Endodermal cell (in vitro differentiated cells): ENCODE data around the gene KIAA1328. TPM values are rescaled to one million over a fixed set of nuclear protein-coding genes. Genes with fewer than 3 reads are reported as not detected.

ENCODE experiments used
- DNase-seq: peaks from one replicate; pipeline ENCODE4 v3.0.0-alpha.2; 2017
- H3K27ac ChIP-seq: 2 replicates; pipeline ENCODE4 v1.5.1; 2013; ENCODE audit warnings: mild to moderate bottlenecking, low read depth, low read length, moderate library complexity
- H3K27me3 ChIP-seq: 2 replicates; pipeline ENCODE4 v1.6.1; 2013; ENCODE audit warnings: mild to moderate bottlenecking, low read length, moderate library complexity; ENCODE audit not compliant: insufficient read depth, control insufficient read depth, poor library complexity, severe bottlenecking
- H3K36me3 ChIP-seq: 2 replicates; pipeline ENCODE4 v1.7.0; 2013; ENCODE audit warnings: mild to moderate bottlenecking, low read length, moderate library complexity; ENCODE audit not compliant: control insufficient read depth, insufficient read depth
- H3K4me1 ChIP-seq: one replicate; pipeline ENCODE4 v1.7.0; 2013; ENCODE audit warnings: low read length; ENCODE audit not compliant: control insufficient read depth, insufficient read depth
- H3K4me3 ChIP-seq: 2 replicates; pipeline ENCODE4 v1.5.1; 2013; ENCODE audit warnings: mild to moderate bottlenecking, low read length, moderate library complexity
- H3K9ac ChIP-seq: 2 replicates; pipeline ENCODE4 v1.6.1; 2013; ENCODE audit warnings: mild to moderate bottlenecking, low read length, moderate library complexity; ENCODE audit not compliant: poor library complexity, severe bottlenecking; ENCODE audit errors: extremely low read depth
- H3K9me3 ChIP-seq: 2 replicates; pipeline ENCODE4 v1.6.1; 2013; ENCODE audit warnings: mild to moderate bottlenecking, low read length, moderate library complexity; ENCODE audit not compliant: control insufficient read depth
- H3K27ac Mint-ChIP-seq: 2 replicates; pipeline ENCODE4 v1.8.0; 2020; ENCODE audit warnings: mixed read lengths
- H3K27me3 Mint-ChIP-seq: 2 replicates; pipeline ENCODE4 v1.8.0; 2021; ENCODE audit warnings: mild to moderate bottlenecking, mixed read lengths; ENCODE audit not compliant: insufficient read depth
- H3K36me3 Mint-ChIP-seq: 2 replicates; pipeline ENCODE4 v1.8.0; 2020; ENCODE audit warnings: low read depth, mixed read lengths
- H3K4me1 Mint-ChIP-seq: 2 replicates; pipeline ENCODE4 v1.8.0; 2020; ENCODE audit warnings: mixed read lengths
- H3K4me3 Mint-ChIP-seq: 2 replicates; pipeline ENCODE4 v1.8.0; 2020; ENCODE audit warnings: mild to moderate bottlenecking, moderate library complexity, mixed read lengths
- H3K9me3 Mint-ChIP-seq: 2 replicates; pipeline ENCODE4 v1.8.0; 2020; ENCODE audit warnings: mild to moderate bottlenecking, mixed read lengths
- WGBS, 2 experiments: methylation state at CpG; one replicate each; pipeline versions ENCODE4 v1.1.5 to v1.1.7; 2013; ENCODE audit warnings: missing lambda C conversion rate in 2 of 2, mixed read lengths in 1 of 2; ENCODE audit not compliant: insufficient coverage in 1 of 2, insufficient read length in 1 of 2; 5-methylcytosine and 5-hydroxymethylcytosine counted together
- total RNA-seq, 2 donors: library from RNA; stranded (reverse); fragmentation: NEBNext Ultra II Directional in 1 of 2; extraction: Animal tissue kit (Norgen Biotek cat#: 25700) in 1 of 2; gene quantifications; 2 replicates in 1 of 2; 3 replicates in 1 of 2; pipeline ENCODE4 v1.2.1, GENCODE V29; 2021
- TF ChIP-seq, protein P1 (sequence below): fragments of 200-600 bp; sonication (generic); conservative IDR thresholded peaks from 2 replicates; pipeline ENCODE4 v1.5.0; 2021; ENCODE audit warnings: antibody characterized with exemption, mild to moderate bottlenecking

Gene KIAA1328
- total RNA-seq, 2 donors from 2014 or later: 7.6 to 8.4 TPM

GRCh38 chr18:36835927-36836326, 7.0 kb downstream of the KIAA1328 start:
- TF ChIP-seq, protein P1, sequence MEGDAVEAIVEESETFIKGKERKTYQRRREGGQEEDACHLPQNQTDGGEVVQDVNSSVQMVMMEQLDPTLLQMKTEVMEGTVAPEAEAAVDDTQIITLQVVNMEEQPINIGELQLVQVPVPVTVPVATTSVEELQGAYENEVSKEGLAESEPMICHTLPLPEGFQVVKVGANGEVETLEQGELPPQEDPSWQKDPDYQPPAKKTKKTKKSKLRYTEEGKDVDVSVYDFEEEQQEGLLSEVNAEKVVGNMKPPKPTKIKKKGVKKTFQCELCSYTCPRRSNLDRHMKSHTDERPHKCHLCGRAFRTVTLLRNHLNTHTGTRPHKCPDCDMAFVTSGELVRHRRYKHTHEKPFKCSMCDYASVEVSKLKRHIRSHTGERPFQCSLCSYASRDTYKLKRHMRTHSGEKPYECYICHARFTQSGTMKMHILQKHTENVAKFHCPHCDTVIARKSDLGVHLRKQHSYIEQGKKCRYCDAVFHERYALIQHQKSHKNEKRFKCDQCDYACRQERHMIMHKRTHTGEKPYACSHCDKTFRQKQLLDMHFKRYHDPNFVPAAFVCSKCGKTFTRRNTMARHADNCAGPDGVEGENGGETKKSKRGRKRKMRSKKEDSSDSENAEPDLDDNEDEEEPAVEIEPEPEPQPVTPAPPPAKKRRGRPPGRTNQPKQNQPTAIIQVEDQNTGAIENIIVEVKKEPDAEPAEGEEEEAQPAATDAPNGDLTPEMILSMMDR: no peak
- no peak overlapping the region for H3K27ac ChIP-seq
- H3K27ac Mint-ChIP-seq: no peak overlapping the region
- H3K4me1 ChIP-seq: no peaks in the 10 kb centered on the region
- no peak overlapping the region for H3K4me3 Mint-ChIP-seq
- no peaks in the 10 kb centered on the region for H3K27me3 ChIP-seq
- H3K9me3 Mint-ChIP-seq: no peaks in the 10 kb centered on the region
- H3K36me3 Mint-ChIP-seq: peaks cover 11% of the 10 kb centered on the region
- DNase-seq: no peak
- no peaks in the 10 kb centered on the region for H3K27me3 Mint-ChIP-seq
- no peak overlapping the region for H3K4me3 ChIP-seq
- no peak overlapping the region for H3K9ac ChIP-seq
- H3K4me1 Mint-ChIP-seq: no peaks in the 10 kb centered on the region
- H3K36me3 ChIP-seq: peaks cover 12% of the 10 kb centered on the region
- 100% methylated on average over 1 of the region's 1 CpG; no CpG with 5 or more reads in 1 of the 2 experiments for WGBS, 2 experiments
- H3K9me3 ChIP-seq: no peaks in the 10 kb centered on the region

DNA sequence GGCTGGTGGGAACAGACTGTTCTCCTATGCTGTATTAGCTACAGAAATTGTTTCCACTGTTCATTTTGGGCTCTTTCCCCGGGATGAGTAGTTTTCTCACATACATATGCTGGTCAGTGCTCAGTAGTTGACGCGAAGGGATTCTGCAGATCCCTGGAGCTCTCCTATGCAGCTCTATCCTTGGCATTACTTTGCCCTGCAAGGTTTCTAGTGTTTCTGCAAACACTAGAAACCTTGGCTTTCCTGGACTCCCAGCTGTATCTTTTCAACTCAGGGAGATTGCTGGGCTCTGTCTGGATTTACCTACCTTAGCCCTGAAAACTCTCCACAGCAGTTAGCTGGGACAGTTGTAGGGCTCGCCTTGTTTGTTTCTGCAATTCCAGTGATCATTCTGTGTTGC, 10.9 kb downstream of the KIAA1328 start:
- Mint-ChIP-seq H3K36me3 (peaks cover 11% of the 10 kb centered on the region), H3K4me3 (no peak overlapping the region), H3K27ac (no peak overlapping the region), H3K4me1 (no peaks in the 10 kb centered on the region), H3K27me3 (no peaks in the 10 kb centered on the region), H3K9me3 (no peaks in the 10 kb centered on the region)
- H3K4me1 ChIP-seq: no peaks in the 10 kb centered on the region
- no peak overlapping the region for H3K4me3 ChIP-seq
- H3K27ac ChIP-seq: no peak overlapping the region
- H3K9me3 ChIP-seq: no peaks in the 10 kb centered on the region
- H3K9ac ChIP-seq: no peak overlapping the region
- no peaks in the 10 kb centered on the region for H3K27me3 ChIP-seq
- TF ChIP-seq, protein P1: no peak
- H3K36me3 ChIP-seq: peaks cover 12% of the 10 kb centered on the region
- WGBS, 2 experiments: 89 to 98% methylated on average over 3 to 4 of the region's 4 CpGs
- DNase-seq: no peak

DNA sequence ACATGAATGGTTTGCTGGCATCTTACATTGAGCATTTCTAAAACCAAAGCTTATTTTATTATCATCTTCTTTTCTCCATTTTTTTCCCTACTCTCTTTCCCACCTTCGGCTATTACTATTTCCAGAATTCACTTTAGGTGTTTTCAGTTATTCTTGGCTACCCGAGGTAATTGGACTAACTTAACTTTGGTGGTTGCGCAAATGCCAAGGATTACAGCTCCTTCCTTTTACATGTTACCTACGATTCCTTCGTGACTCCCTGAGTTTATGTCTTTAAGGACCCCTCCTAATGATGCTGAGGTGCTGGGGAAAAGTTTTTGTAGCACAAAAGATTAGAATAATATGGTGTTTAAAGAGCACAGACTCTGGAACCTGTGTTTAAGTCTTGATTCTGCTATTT, 14.3 kb downstream of the KIAA1328 start:
- Histone ChIP-seq H3K4me3 (no peak overlapping the region), H3K27ac (no peak overlapping the region), H3K9me3 (no peaks in the 10 kb centered on the region), H3K9ac (no peak overlapping the region), H3K36me3 (no peaks in the 10 kb centered on the region), H3K27me3 (no peaks in the 10 kb centered on the region), H3K4me1 (no peaks in the 10 kb centered on the region)
- TF ChIP-seq, protein P1: no peak
- WGBS, 2 experiments: 95 to 97% methylated on average over 4 to 5 of the region's 5 CpGs
- no peak for DNase-seq
- Mint-ChIP-seq H3K36me3 (peaks cover 4% of the 10 kb centered on the region), H3K27ac (no peak overlapping the region), H3K9me3 (no peaks in the 10 kb centered on the region), H3K27me3 (no peaks in the 10 kb centered on the region), H3K4me3 (no peak overlapping the region), H3K4me1 (no peaks in the 10 kb centered on the region)
